Jurkat, Clone E6-1 (cell line): ENCODE data around the gene PTN.
"Not testable (repeated sequence)": the region's sequence is repeated elsewhere in the genome, so short reads cannot be mapped to it uniquely, and the experiment has no call there.

ENCODE experiments used
- DNase-seq: peaks from one replicate; pipeline ENCODE4 v3.0.0-alpha.2; 2011; ENCODE audit warnings: low read depth, low spot score
- H3K4me3 ChIP-seq: 2 replicates; pipeline ENCODE4 v1.5.1; 2011; ENCODE audit warnings: mild to moderate bottlenecking, low read length, control low read depth, moderate library complexity

Gene PTN

GRCh38 chr7:137209151-137209817, 134.2 kb downstream of the PTN start:
- no peak overlapping the region for H3K4me3 ChIP-seq
- DNase-seq: no peak

- no peak for DNase-seq
- H3K4me3 ChIP-seq: no peak overlapping the region
These were observed 136.8 kb downstream of the PTN start for GRCh38 chr7:137206770-137207169.

GRCh38 chr7:137204246-137204645, 139.3 kb downstream of the PTN start:
- no peak overlapping the region for H3K4me3 ChIP-seq
- no peak for DNase-seq

GRCh38 chr7:137203351-137203750, 140.2 kb downstream of the PTN start:
- H3K4me3 ChIP-seq: no peak overlapping the region
- DNase-seq: no peak

DNA sequence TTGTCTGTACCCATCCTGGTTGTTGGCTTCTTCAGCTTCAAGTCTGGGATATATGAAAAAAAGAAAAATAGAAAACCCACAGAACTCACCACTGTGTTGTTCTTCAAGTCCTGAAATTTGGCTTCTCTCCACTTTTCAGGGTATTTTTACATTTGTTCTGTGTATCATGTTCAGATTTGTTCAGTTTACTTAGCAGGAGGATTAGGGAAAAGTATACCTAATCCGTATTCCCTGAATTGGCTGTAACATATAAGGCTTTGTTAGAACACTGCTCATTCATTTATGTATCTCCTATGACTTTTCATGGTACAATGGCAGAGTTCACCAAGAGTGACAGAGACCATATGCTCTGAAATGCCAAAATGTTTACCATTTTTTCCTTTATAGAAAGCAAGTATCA, 146.9 kb downstream of the PTN start:
- no peak overlapping the region for H3K4me3 ChIP-seq
- DNase-seq: no peak

- no peak for DNase-seq
- no peak overlapping the region for H3K4me3 ChIP-seq
These were observed 147.5 kb downstream of the PTN start for GRCh38 chr7:137195996-137196395.

- not testable (repeated sequence) for H3K4me3 ChIP-seq, DNase-seq
These were observed 161.9 kb downstream of the PTN start for GRCh38 chr7:137181619-137182018.
